Esophagus squamous epithelium (tissue), 4 donors: ENCODE data around the gene SLC26A4.

Source experiments
- POLR2A ChIP-seq, 4 donors: fragments of 450-650 bp; IDR thresholded peaks; one replicate each; pipeline ENCODE4 v1.6.1; 2017; ENCODE audit warnings: antibody characterized with exemption in 4 of 4, mild to moderate bottlenecking in 4 of 4, moderate library complexity in 3 of 4
- TF ChIP-seq, protein P1 (sequence below), 6 experiments: fragments of 450-650 bp in 4 of 6; fragments of 200-600 bp in 2 of 6; sonication (generic) in 2 of 6; IDR thresholded peaks; one replicate each; pipeline ENCODE4 v1.5.1; 2016 to 2019; ENCODE audit warnings: antibody characterized with exemption in 6 of 6, mild to moderate bottlenecking in 4 of 6, moderate library complexity in 4 of 6

DNA sequence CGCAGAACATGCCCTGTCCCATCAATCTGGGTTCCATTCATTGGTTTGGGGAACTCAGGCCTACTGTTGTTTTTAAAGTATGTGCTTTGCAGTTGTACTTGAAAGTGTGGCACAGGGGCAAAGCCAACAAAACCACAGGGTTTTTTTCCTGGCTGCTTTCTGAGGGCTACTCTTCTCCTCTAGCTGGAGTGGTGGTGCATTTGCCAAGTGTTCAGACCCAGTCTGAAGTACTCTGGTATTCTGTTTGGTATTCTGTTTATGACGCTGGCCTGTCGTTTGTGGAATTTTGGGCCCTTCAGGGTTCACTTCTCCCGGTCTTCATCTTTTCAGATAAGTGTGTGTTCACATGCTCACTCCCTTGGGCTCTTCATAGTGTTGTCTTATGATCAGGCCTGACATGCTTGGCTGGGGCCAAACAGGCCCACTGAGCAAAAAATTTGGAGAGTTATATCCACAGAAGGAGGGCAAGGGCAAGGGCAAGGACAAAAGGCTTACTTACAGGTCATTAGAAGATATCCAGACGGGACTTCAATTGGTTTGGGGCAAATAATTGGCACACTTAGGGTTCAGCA, 26.3 kb downstream of the SLC26A4 start:
- TF ChIP-seq, protein P1, sequence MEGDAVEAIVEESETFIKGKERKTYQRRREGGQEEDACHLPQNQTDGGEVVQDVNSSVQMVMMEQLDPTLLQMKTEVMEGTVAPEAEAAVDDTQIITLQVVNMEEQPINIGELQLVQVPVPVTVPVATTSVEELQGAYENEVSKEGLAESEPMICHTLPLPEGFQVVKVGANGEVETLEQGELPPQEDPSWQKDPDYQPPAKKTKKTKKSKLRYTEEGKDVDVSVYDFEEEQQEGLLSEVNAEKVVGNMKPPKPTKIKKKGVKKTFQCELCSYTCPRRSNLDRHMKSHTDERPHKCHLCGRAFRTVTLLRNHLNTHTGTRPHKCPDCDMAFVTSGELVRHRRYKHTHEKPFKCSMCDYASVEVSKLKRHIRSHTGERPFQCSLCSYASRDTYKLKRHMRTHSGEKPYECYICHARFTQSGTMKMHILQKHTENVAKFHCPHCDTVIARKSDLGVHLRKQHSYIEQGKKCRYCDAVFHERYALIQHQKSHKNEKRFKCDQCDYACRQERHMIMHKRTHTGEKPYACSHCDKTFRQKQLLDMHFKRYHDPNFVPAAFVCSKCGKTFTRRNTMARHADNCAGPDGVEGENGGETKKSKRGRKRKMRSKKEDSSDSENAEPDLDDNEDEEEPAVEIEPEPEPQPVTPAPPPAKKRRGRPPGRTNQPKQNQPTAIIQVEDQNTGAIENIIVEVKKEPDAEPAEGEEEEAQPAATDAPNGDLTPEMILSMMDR (IDR thresholded peaks at IDR 0.05), result no peak
- TF ChIP-seq POLR2A (IDR thresholded peaks at IDR 0.05), result no peak
